Inflammatory macrophage treated with lipopolysaccharide for 4 hours (primary cell): ENCODE measurements around the gene SMARCA4.
A peak's percentile ranks its signal among the peaks of the same experiment; 100 is the strongest.
"Not testable (repeated sequence)": the region's sequence is repeated elsewhere in the genome, so short reads cannot be mapped to it uniquely, and the experiment has no call there.

ENCODE experiments used
- DNase-seq: peaks from one replicate; pipeline ENCODE4 v3.0.0-alpha.2; 2020

SMARCA4 gene

GRCh38 chr19:11078893-11079292 lies 118.1 kb downstream of the SMARCA4 start:
- no peak for DNase-seq

DNA sequence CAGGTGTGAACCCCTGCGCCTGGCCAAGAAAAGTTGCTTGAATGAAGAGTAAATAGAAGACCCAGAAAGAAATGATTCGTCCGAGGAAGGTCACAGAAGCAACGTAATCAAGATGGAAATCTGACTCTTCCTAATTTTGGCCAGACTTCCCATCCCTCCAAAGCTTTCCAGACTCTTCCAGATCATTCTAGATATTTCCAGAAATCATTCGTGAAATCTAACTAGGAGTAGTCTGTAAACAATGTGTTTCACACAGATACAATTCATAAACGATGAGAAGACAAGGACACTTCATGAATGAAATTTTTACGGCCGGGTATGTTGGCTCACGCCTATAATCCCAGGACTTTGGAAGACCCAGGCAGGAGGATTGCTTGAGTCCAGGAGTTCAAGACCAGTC lies 119.2 kb downstream of the SMARCA4 start:
- no peak for DNase-seq

- no peak for DNase-seq
Observed at GRCh38 chr19:11087870-11088505, 127.2 kb downstream of the SMARCA4 start.

DNA sequence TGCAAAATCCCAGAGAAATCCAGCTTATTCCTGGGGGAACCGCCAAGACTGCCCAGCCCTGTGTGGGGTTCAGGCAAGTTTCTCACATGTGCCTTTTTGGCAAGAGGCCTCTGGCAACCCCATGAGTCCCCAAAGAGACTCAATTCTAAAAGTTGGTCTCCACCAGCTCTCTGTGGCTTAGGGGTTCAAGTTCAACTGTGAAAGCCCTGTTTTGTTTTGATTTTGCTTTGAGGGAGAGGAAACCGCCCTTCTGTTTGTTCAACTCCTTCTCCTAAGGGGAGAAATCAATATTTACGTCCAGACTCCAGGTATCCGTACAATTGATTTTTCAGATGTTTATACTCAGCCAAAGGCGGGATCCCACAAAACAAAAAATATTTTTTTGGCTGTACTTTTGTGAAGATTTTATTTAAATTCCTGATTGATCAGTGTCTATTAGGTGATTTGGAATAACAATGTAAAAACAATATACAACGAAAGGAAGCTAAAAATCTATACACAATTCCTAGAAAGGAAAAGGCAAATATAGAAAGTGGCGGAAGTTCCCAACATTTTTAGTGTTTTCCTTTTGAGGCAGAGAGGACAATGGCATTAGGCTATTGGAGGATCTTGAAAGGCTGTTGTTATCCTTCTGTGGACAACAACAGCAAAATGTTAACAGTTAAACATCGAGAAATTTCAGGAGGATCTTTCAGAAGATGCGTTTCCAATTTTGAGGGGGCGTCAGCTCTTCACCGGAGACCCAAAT lies 127.8 kb downstream of the SMARCA4 start:
- no peak for DNase-seq

GRCh38 chr19:11089254-11090013 lies 128.6 kb downstream of the SMARCA4 start, which contains the start of gene LDLR:
LDLR (plus strand) TSS chr19:11089463; CDS start chr19:11089549, 86 bp downstream.
- DNase-seq: peak; percentile 98

DNA sequence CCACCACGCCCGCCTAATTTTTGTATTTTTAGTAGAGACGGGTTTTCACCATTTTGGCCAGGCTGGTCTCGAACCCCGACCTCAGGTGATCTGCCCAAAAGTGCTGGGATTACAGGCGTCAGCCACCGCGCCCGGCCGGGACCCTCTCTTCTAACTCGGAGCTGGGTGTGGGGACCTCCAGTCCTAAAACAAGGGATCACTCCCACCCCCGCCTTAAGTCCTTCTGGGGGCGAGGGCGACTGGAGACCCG lies 129.1 kb downstream of the SMARCA4 start:
- DNase-seq: not testable (repeated sequence)

GRCh38 chr19:11090264-11090996 lies 129.6 kb downstream of the SMARCA4 start:
- peak; percentile 98 for DNase-seq

- no peak for DNase-seq
Observed at GRCh38 chr19:11090997-11091702, 130.3 kb downstream of the SMARCA4 start.

DNA sequence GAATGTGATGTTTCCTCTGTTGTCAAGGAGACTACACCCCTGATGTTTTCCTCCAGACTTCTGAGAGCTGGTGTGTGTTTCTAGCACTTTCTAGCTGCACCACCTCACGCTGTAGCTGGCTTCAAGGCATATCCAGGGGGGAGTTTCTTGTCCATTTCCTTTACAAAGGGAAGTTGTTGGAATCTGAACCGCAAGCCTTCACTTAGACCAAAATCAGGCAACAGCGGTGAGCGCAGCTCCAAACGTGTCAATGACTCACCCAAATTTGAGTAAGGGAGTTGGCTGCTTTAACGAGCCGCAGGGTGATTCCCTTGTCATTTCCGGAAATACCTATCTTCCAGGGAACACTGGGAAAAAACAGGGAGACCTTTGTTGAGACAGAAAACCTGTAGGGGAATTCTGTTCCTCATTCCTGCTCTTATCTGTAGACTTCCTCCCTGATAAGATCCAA lies 130.9 kb downstream of the SMARCA4 start:
- peak; percentile 85 for DNase-seq

DNA sequence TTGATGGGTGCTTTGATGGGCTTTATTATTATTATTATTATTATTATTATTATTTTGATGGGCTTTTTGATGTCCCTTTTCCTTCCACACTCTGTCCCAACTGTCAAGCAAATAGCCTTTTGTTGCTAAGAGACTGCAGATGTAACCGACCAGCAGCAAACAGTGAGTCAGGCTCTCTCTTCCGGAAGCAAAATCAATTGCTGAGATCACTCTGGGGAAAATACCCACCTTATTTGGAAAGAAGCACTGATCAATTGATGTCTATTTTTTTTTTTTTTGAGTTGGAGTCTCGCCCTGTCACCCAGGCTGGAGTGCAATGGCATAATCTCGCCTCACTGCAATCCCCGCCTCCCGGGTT lies 131.3 kb downstream of the SMARCA4 start:
- DNase-seq: peak; percentile 82

GRCh38 chr19:11093689-11094238 lies 132.9 kb downstream of the SMARCA4 start:
- DNase-seq: no peak

- DNase-seq: no peak
Observed at GRCh38 chr19:11094520-11094894, 133.7 kb downstream of the SMARCA4 start.

- peak; percentile 64 for DNase-seq
Observed at GRCh38 chr19:11096210-11096841, 135.5 kb downstream of the SMARCA4 start.

GRCh38 chr19:11097367-11097766 lies 136.5 kb downstream of the SMARCA4 start:
- DNase-seq: not testable (repeated sequence)

- no peak for DNase-seq
Observed at GRCh38 chr19:11098327-11098726, 137.5 kb downstream of the SMARCA4 start.

DNA sequence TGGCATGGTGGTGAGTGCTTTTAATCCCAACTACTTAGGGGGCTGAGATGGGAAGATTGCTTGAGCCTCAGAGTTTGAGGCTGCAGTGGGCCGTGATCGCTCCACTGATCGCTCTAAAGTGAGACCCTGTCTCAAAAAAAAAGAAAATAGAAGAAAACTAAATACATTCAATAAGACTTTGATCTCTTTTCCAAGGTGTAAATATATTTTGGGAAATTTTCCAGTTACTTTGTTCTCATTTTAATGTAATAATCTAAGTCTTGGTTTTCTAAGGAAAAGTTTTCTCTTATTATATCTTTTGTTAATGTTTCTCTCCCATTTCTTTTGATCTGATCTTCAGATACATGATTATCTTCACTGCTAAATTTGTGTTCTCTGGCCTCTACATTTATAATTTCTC lies 138.0 kb downstream of the SMARCA4 start:
- DNase-seq: no peak

DNA sequence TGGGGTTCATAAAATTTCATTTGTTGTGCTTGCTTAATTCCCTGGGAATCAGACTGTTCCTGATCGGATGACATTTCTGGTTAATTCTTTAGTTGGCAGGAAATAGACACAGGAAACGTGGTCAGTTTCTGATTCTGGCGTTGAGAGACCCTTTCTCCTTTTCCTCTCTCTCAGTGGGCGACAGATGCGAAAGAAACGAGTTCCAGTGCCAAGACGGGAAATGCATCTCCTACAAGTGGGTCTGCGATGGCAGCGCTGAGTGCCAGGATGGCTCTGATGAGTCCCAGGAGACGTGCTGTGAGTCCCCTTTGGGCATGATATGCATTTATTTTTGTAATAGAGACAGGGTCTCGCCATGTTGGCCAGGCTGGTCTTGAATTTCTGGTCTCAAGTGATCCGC lies 139.2 kb downstream of the SMARCA4 start:
- no peak for DNase-seq

GRCh38 chr19:11101057-11101456 lies 140.2 kb downstream of the SMARCA4 start:
- no peak for DNase-seq

DNA sequence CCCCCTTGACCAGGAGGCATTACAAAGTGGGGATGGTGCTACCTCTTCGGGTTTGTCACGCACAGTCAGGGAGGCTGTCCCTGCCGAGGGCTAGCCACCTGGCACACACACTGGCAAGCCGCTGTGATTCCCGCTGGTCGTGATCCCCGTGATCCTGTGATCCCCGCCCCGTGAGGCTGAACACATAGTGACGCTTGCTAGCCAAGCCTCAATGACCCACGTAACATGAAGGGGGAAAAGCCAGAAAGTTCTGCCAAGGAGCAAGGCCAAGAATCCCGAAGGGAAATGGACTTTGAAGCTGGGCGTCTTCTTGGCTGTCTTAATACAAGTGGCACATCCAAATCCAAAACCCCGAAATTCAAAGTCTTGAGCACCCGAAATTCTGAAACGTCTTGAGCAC lies 142.1 kb downstream of the SMARCA4 start:
- DNase-seq: no peak

- DNase-seq: not testable (repeated sequence)
Observed at GRCh38 chr19:11103667-11104066, 142.8 kb downstream of the SMARCA4 start.

DNA sequence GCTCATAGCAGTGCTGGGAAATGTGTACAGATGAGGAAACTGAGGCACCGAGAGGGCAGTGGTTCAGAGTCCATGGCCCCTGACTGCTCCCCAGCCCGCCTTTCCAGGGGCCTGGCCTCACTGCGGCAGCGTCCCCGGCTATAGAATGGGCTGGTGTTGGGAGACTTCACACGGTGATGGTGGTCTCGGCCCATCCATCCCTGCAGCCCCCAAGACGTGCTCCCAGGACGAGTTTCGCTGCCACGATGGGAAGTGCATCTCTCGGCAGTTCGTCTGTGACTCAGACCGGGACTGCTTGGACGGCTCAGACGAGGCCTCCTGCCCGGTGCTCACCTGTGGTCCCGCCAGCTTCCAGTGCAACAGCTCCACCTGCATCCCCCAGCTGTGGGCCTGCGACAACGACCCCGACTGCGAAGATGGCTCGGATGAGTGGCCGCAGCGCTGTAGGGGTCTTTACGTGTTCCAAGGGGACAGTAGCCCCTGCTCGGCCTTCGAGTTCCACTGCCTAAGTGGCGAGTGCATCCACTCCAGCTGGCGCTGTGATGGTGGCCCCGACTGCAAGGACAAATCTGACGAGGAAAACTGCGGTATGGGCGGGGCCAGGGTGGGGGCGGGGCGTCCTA lies 144.3 kb downstream of the SMARCA4 start:
- DNase-seq: no peak
